Measurements from ENCODE around the gene CLSTN2.

DNA sequence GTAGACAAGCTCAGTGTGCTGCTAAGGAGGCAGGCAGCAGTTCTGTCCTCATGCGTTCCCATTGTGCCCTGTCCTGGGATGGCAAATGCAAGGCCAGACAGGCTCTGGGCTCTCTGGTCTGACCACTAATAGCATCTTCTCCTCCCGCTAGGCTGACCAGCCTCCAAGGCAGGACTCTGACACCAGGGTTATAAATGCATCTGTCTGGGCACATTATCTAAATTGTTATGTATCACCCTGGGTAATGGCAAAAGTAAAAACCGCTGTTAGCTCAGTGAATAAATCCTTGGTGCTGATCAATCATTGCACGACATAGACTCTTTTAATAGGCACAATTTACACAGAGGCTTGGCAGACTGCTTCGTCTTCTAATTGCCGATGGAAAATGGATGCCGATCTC is 85.6 kb downstream of the CLSTN2 start:
- TF ChIP-seq, protein P1, sequence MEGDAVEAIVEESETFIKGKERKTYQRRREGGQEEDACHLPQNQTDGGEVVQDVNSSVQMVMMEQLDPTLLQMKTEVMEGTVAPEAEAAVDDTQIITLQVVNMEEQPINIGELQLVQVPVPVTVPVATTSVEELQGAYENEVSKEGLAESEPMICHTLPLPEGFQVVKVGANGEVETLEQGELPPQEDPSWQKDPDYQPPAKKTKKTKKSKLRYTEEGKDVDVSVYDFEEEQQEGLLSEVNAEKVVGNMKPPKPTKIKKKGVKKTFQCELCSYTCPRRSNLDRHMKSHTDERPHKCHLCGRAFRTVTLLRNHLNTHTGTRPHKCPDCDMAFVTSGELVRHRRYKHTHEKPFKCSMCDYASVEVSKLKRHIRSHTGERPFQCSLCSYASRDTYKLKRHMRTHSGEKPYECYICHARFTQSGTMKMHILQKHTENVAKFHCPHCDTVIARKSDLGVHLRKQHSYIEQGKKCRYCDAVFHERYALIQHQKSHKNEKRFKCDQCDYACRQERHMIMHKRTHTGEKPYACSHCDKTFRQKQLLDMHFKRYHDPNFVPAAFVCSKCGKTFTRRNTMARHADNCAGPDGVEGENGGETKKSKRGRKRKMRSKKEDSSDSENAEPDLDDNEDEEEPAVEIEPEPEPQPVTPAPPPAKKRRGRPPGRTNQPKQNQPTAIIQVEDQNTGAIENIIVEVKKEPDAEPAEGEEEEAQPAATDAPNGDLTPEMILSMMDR (IDR thresholded peaks at IDR 0.05): no peak
- TF ChIP-seq EP300 (IDR thresholded peaks at IDR 0.05) (no peak), POLR2AphosphoS5 (IDR thresholded peaks at IDR 0.05) (no peak), POLR2A (IDR thresholded peaks at IDR 0.05; ENCODE audit: low read depth) (no peak)

Measured in esophagus muscularis mucosa (tissue), 4 donors.